Measurements from ENCODE around the gene QRICH2.
A peak's percentile ranks its signal among the peaks of the same experiment; 100 is the strongest.
"Not testable (repeated sequence)": the region's sequence is repeated elsewhere in the genome, so short reads cannot be mapped to it uniquely, and the experiment has no call there.

Gene QRICH2

GRCh38 chr17:76246080-76247066 is 61.7 kb downstream of the QRICH2 start:
- DNase-seq, result no peak

DNA sequence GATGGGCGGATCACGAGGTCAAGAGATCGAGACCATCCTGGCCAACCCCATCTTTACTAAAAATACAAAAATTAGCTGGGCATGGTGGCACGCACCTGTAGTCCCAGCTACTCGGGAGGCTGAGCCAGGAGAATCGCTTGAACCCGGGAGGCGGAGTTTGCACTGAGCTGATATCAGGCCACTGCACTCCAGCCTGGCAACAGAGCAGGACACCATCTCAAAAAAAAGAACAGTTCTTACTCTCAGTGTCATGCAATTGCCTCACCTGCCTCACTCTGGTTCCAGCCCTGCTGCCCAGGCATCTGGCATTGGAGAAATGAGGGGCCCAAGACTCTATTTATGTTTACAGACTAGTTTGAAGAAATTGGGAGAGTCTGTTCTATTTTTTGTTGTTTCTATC is 63.4 kb downstream of the QRICH2 start:
- not testable (repeated sequence) for DNase-seq

GRCh38 chr17:76243826-76244679 is 64.0 kb downstream of the QRICH2 start:
- DNase-seq, result no peak

- DNase-seq, result no peak
Observed at GRCh38 chr17:76241691-76242255, 66.3 kb downstream of the QRICH2 start.

- no peak for DNase-seq
Observed at GRCh38 chr17:76241204-76241538, 66.9 kb downstream of the QRICH2 start.

- peak; percentile 81 for DNase-seq
Observed at GRCh38 chr17:76240461-76241203, 67.4 kb downstream of the QRICH2 start, which contains the start of gene RNF157. Gene RNF157, minus strand, starts transcription at chr17:76240493. Its CDS starts 253 bp downstream, at chr17:76240240.

DNA sequence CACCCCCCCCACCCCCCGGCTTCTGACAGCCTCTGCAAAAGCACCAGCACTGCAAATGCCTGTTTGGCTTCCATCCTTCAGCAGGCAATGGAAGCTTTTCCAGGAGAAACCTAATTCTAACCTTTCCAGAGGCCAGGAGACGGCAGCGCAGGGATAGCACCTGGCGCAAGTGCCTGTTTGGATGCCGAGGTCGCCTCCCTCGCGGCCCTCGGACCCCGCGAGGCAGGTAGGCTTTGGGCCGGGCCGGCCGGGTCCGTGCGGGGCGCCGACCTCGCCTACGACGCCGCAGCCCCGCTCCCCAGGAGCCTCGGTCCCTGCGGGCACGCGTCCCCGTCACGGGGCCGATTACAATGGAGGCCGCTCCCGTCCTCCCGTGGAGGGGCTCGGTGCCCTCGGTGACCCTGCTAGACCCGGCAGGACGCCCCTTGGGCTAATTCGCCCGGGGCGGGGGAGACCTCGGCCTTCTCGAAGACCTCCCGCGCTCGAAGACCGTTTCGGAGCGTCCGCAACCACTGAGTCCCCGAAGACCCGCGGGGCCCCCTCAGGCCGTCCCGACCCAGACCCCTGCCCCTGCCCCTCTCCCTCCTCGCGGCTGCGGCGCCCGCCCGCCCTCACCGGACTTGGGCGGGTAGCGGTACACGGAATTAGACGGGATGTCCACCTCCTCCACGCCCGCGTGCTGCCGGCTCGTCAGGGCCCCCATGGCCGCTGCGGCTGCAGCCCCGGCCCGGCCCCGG is 68.4 kb downstream of the QRICH2 start:
- DNase-seq, result no peak

DNA sequence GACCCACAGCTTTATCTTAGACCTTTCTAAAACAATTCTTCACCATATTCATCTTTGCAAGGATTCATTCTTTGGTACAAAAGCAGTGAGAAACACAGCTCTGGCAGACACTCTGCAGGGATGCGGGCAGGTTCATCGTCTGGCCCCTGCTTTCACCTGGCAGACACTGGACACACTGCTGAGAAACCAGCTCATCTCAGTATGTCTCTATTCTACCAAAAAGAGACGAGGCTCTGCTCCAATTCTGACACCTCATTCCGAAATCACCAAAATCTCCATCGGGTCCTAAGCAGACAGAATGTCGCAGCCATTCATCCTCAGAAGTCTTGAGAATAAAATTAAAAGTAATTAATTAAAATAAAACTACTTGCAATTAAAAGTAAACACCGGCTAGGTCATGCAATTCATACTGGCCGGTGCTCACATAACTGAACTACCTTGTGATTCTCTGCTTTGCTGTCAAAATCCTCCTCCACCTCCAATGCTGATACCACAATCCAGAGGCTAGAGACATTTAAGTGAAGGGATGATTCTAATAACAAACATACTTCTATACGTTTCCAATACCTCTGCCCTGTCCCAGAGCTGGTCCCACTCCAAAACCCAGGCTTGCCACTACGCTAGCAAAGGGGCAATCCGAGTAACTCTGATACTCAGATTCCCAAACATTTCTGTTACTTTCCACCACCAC is 69.1 kb downstream of the QRICH2 start:
- DNase-seq, result no peak

- DNase-seq, result no peak
Observed at GRCh38 chr17:76237859-76238313, 70.2 kb downstream of the QRICH2 start.

GRCh38 chr17:76236603-76237002 is 71.5 kb downstream of the QRICH2 start:
- no peak for DNase-seq

GRCh38 chr17:76235883-76236282 is 72.2 kb downstream of the QRICH2 start:
- DNase-seq, result no peak

DNA sequence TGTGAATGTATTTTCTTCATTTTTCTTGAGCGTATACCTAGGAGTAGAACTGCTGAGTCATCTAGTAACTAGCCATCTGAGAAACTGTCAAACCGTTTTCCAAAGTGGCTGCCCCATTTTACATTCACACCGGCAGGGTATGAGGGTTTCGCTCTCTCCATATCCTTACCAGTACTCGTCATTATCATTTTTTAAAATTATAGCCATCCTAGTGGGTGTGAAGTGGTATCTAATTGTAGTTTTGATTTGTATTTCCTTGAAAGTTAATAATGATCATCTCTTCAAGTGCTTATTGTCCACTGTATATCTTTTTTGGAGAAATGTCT is 73.8 kb downstream of the QRICH2 start:
- no peak for DNase-seq

GRCh38 chr17:76233588-76234353 is 74.3 kb downstream of the QRICH2 start:
- no peak for DNase-seq

GRCh38 chr17:76232342-76232741 is 75.7 kb downstream of the QRICH2 start:
- no peak for DNase-seq

DNA sequence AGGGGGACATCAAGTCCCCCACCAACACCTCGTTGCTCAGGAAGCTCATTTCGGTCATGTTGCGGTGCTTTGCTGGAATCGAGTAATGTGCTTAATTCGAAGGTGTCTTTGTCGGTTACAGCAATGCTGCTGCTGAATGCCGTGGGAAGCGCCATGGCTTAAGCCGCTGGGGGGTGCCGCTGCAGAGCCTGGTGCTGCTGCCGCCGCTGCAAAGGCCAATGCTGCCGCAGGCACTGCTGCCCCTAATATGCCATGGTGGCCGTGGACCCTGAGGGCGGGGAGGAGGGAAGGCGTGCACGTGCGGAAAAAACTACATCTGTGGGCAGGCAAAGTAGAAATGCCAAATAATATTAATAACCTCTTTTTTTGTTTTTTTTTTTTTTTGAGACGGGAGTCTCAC is 81.3 kb downstream of the QRICH2 start:
- DNase-seq, result not testable (repeated sequence)

- DNase-seq, result not testable (repeated sequence)
Observed at GRCh38 chr17:76225373-76226086, 82.5 kb downstream of the QRICH2 start.

All from NCI-H774 (cell line).